ENCODE measurements around the gene NIT1. TPM values are rescaled to one million over a fixed set of nuclear protein-coding genes. Genes with fewer than 3 reads are reported as not detected.

Gene NIT1
- total and polyA plus RNA-seq, 10 of the 15 experiments (the other 5 are each of a cell fraction or from before 2014, with no cell fraction given) = 19.2 to 54.4 (median 28.3) TPM

- ChIA-PET POLR2A (interaction anchor here (0.6 to 1.7 kb wide), 5 partner anchors 11 to 267 kb away, joined by 3 to 5 read pairs (median 4); partner anchors contain the start of gene DEDD), SMC1A (ENCODE audit: uncharacterized antibody, unreplicated experiment) (interaction anchor here (0.6 to 2.0 kb wide), 11 partner anchors 10 to 114 kb away, joined by 3 to 9 read pairs (median 4); no protein-coding TSS in a partner anchor), CTCF (interaction anchor here (0.7 to 2.1 kb wide), 6 partner anchors 12 to 29 kb away, joined by 3 to 8 read pairs (median 4); partner anchors contain the start of gene KLHDC9), RAD21 (ENCODE audit: unreplicated experiment) (interaction anchor here (0.6 to 1.2 kb wide), 3 partner anchors 44 to 121 kb away, joined by 3 read pairs; no protein-coding TSS in a partner anchor)
- no TSS peak for BruUV-seq (replicated peaks)
- H3K4me3 ChIP-seq = no peak overlapping the region
- FAIRE-seq (no peak), DNase-seq (ENCODE audit: low read depth, low spot score) (no peak), ATAC-seq (no peak)
- no peak overlapping the region for H2AFZ ChIP-seq (ENCODE audit: control insufficient read depth, low read depth, low read length)
- intact Hi-C loops (cut with micrococcal nuclease; ENCODE audit: unreplicated experiment) = no loop called here
- H4K20me1 ChIP-seq (ENCODE audit: control insufficient read depth, insufficient read depth) = no peaks in the 10 kb centered on the region
- no peak overlapping the region for H3K9ac ChIP-seq (ENCODE audit: control insufficient read depth, insufficient read depth, low read length)
- in situ Hi-C loops (cut with MboI) = no loop called here
- WGBS (ENCODE audit: insufficient coverage, insufficient replicate concordance, low lambda C conversion rate, missing lambda C conversion rate) = 15% methylated on average over 2 of the region's 2 CpGs
- no peaks in the 10 kb centered on the region for H3K4me1 ChIP-seq (ENCODE audit: control insufficient read depth, insufficient read depth, low read length)
- H3K36me3 ChIP-seq (ENCODE audit: control insufficient read depth in 2 of 2, insufficient read depth in 2 of 2, low read length in 1 of 2) = peaks cover 0 to 2% of the 10 kb centered on the region in 2 experiments; a peak in 1 of 4 replicates
- H3K4me2 ChIP-seq (ENCODE audit: control insufficient read depth, insufficient read depth) = no peak overlapping the region
- H3K9me3 ChIP-seq (replicated peaks; ENCODE audit: control insufficient read depth, insufficient read depth, low read length) = no peaks in the 10 kb centered on the region
- peaks cover 67% of the 10 kb centered on the region for H3K79me2 ChIP-seq (ENCODE audit: control insufficient read depth, insufficient read depth, low read length)
- TF ChIP-seq TARDBP (IDR thresholded peaks at IDR 0.05; ENCODE audit: borderline replicate concordance) (no peak), SUZ12 (IDR thresholded peaks at IDR 0.05; ENCODE audit: unreplicated experiment) (no peak), MTA3 (IDR thresholded peaks at IDR 0.05; ENCODE audit: borderline replicate concordance, low read length) (no peak)
- H3K27ac ChIP-seq (ENCODE audit: control insufficient read depth, insufficient read depth) = no peak overlapping the region
- H3K27me3 ChIP-seq (replicated peaks in 1 of 2; ENCODE audit: control insufficient read depth in 2 of 2, insufficient read depth in 2 of 2, low read length in 1 of 2) = no peaks in the 10 kb centered on the region
Observed at GRCh38 chr1:161111527-161111926, 6.4 kb upstream of the NIT1 start.

- no peak for DNase-seq (ENCODE audit: low read depth, low spot score)
- Histone ChIP-seq H3K79me2 (ENCODE audit: control insufficient read depth, insufficient read depth, low read length) (peaks cover 85% of the 10 kb centered on the region), H3K4me2 (ENCODE audit: control insufficient read depth, insufficient read depth) (no peak overlapping the region), H3K9me3 (replicated peaks; ENCODE audit: control insufficient read depth, insufficient read depth, low read length) (no peaks in the 10 kb centered on the region), H3K36me3 (ENCODE audit: control insufficient read depth in 2 of 2, insufficient read depth in 2 of 2, low read length in 1 of 2) (peaks cover 0 to 2% of the 10 kb centered on the region in 2 experiments; a peak in 1 of 4 replicates), H4K20me1 (ENCODE audit: control insufficient read depth, insufficient read depth) (no peaks in the 10 kb centered on the region), H2AFZ (ENCODE audit: control insufficient read depth, low read depth, low read length) (no peak overlapping the region), H3K4me1 (ENCODE audit: control insufficient read depth, insufficient read depth, low read length) (peaks cover 3% of the 10 kb centered on the region), H3K9ac (ENCODE audit: control insufficient read depth, insufficient read depth, low read length) (no peak overlapping the region), H3K27me3 (replicated peaks in 1 of 2; ENCODE audit: control insufficient read depth in 2 of 2, insufficient read depth in 2 of 2, low read length in 1 of 2) (no peaks in the 10 kb centered on the region), H3K27ac (ENCODE audit: control insufficient read depth, insufficient read depth) (no peak overlapping the region), H3K4me3 (no peak overlapping the region; the same call in 1 of the 2 replicates)
- in situ Hi-C loops (cut with MboI) (no loop called here), intact Hi-C loops (cut with micrococcal nuclease; ENCODE audit: unreplicated experiment) (no loop called here)
- TF ChIP-seq BACH1 (IDR thresholded peaks at IDR 0.05; ENCODE audit: borderline replicate concordance) (no peak), NFYA (IDR thresholded peaks at IDR 0.05; ENCODE audit: borderline replicate concordance, low read depth, low read length) (no peak), HCFC1 (IDR thresholded peaks at IDR 0.05; ENCODE audit: low read length) (no peak), YY1 (IDR thresholded peaks at IDR 0.05; ENCODE audit: low read depth, low read length) (no peak)
- FAIRE-seq = no peak
- ChIA-PET CTCF (no interaction called here), SMC1A (ENCODE audit: uncharacterized antibody, unreplicated experiment) (interaction anchor here (1.0 to 1.7 kb wide), 3 partner anchors 19 to 33 kb away, joined by 3 to 4 read pairs (median 3); no protein-coding TSS in a partner anchor), POLR2A (interaction anchor here (1.0 kb wide), 1 partner anchor 40 kb away, joined by 3 read pairs; the partner anchor contains the start of gene UFC1), RAD21 (ENCODE audit: unreplicated experiment) (no interaction called here)
- ATAC-seq = no peak
- BruUV-seq (replicated peaks) = no TSS peak
- 5% methylated on average over 1 of the region's 1 CpG for WGBS (ENCODE audit: insufficient coverage, insufficient replicate concordance, low lambda C conversion rate, missing lambda C conversion rate)
Observed at GRCh38 chr1:161113915-161114314, 4.0 kb upstream of the NIT1 start.

Measured in GM12878 (cell line).